Stomach (tissue), 9 donors: ENCODE results near the gene ERN1. TPM values are rescaled to one million over a fixed set of nuclear protein-coding genes. Genes with fewer than 3 reads are reported as not detected.
A peak's percentile ranks its signal among the peaks of the same experiment; 100 is the strongest.

Experiments used
- DNase-seq, 2 donors: peaks; one replicate each; pipeline versions ENCODE4 v3.0.0 to v3.0.0-alpha.2; 2013 to 2019
- H3K27ac ChIP-seq, 5 donors: fragments of 200-600 bp in 4 of 5; sonication (generic) in 4 of 5; one replicate each; pipeline ENCODE4 v1.5.1; 2013 to 2019; ENCODE audit warnings: mild to moderate bottlenecking in 1 of 5, moderate library complexity in 1 of 5
- H3K27me3 ChIP-seq, 3 donors: fragments of 200-600 bp; sonication (generic); one replicate each; pipeline ENCODE4 v1.5.1; 2017 to 2019; ENCODE audit warnings: mixed run types in 1 of 3
- H3K36me3 ChIP-seq, 4 donors: fragments of 200-600 bp; sonication (generic); 1 replicate in 3 of 4; 2 replicates in 1 of 4; pipeline ENCODE4 v1.5.1; 2016 to 2019
- H3K4me1 ChIP-seq, 4 donors: fragments of 200-600 bp; sonication (generic); one replicate each; pipeline ENCODE4 v1.5.1; 2016 to 2019
- H3K4me3 ChIP-seq, 4 donors: fragments of 200-600 bp; sonication (generic) in 3 of 4; one replicate each; pipeline ENCODE4 v1.5.1; 2016 to 2019; ENCODE audit warnings: mild to moderate bottlenecking in 1 of 4
- H3K9me3 ChIP-seq, 4 donors: fragments of 200-600 bp; sonication (generic); one replicate each; pipeline ENCODE4 v1.5.1; 2016 to 2019
- CTCF ChIP-seq, 7 experiments: fragments of 450-650 bp in 4 of 7; fragments of 200-600 bp in 3 of 7; sonication (generic) in 3 of 7; IDR thresholded peaks; one replicate each; pipeline ENCODE4 v1.5.1; 2016 to 2019; ENCODE audit warnings: antibody characterized with exemption in 7 of 7, control low read depth in 2 of 7, mild to moderate bottlenecking in 1 of 7
- EP300 ChIP-seq: sonication (generic); formaldehyde crosslinking; IDR thresholded peaks from one replicate; pipeline ENCODE4 v1.6.1; 2017; ENCODE audit warnings: antibody characterized with exemption
- POLR2A ChIP-seq, 4 donors: fragments of 450-650 bp; IDR thresholded peaks; one replicate each; pipeline ENCODE4 v1.6.1; 2016; ENCODE audit warnings: antibody characterized with exemption in 4 of 4, control low read depth in 2 of 4, mild to moderate bottlenecking in 1 of 4, moderate library complexity in 1 of 4
- POLR2AphosphoS5 ChIP-seq, 3 donors: sonication (generic); formaldehyde crosslinking; IDR thresholded peaks; one replicate each; pipeline ENCODE4 v1.6.1; 2016; ENCODE audit warnings: antibody characterized with exemption in 3 of 3
- WGBS, 5 donors: extraction: QIAGEN DNeasy Blood & Tissue Kit in 3 of 5; methylation state at CpG; one replicate each; pipeline versions ENCODE4 v1.1.5 to v1.1.7; 2013 to 2018; 5-methylcytosine and 5-hydroxymethylcytosine counted together
- intact Hi-C: fragments of 100-400 bp; cut with DNase I; formaldehyde crosslinking; loops from one replicate; pipeline ENCODE4 v1.15.1; 2023; ENCODE audit warnings: low total_unique reads
- polyA plus RNA-seq, 3 donors: library from polyadenylated mRNA; stranded (reverse); fragments of 200-250 nt; gene quantifications; one replicate each; pipeline ENCODE4 v1.2.3, GENCODE V29; 2013
- total RNA-seq, 5 donors: library from RNA; depleted of rRNA; stranded (reverse); fragments of >200 nt; gene quantifications; one replicate each; pipeline versions ENCODE4 v1.1.0 to v1.2.3, GENCODE V29; 2014 to 2016
- donor health status: healthy with polysubstance abuse.
- donor health status: Bipolar disorder and iron deficiency.
- donor health status: healthy.

The ERN1 gene
- total and polyA plus RNA-seq, 8 donors, result 4.1 to 76.4 (median 28.0) TPM

GRCh38 chr17:64003526-64004121 lies 126.3 kb downstream of the ERN1 start:
- peaks cover 0 to 16% (median 4%) of the 10 kb centered on the region in 4 donors for H3K36me3 ChIP-seq
- H3K27me3 ChIP-seq, result peaks cover 0 to 29% (median 7%) of the 10 kb centered on the region in 3 donors
- intact Hi-C loops, result no loop called here
- TF ChIP-seq POLR2A (IDR thresholded peaks at IDR 0.05) (no peak), POLR2AphosphoS5 (IDR thresholded peaks at IDR 0.05) (no peak), EP300 (no peak), CTCF (IDR thresholded peaks at IDR 0.05) (no peak)
- H3K4me3 ChIP-seq, result no peak overlapping the region
- H3K27ac ChIP-seq, result no peak overlapping the region
- H3K9me3 ChIP-seq, result no peaks in the 10 kb centered on the region
- H3K4me1 ChIP-seq, result peaks cover 2 to 40% (median 30%) of the 10 kb centered on the region in 4 donors
- no peak for DNase-seq
- whole genome bisulfite sequencing, 5 donors, result 85 to 93% (median 91%) methylated on average over 13 of the region's 13 CpGs

GRCh38 chr17:64002658-64003525 lies 127.1 kb downstream of the ERN1 start:
- 91 to 94% (median 92%) methylated on average over 20 to 22 of the region's 22 CpGs for WGBS, 5 donors
- no peaks in the 10 kb centered on the region for H3K9me3 ChIP-seq
- H3K4me3 ChIP-seq, result no peak overlapping the region
- peaks cover 0 to 36% (median 14%) of the 10 kb centered on the region in 3 donors for H3K27me3 ChIP-seq
- no peak for DNase-seq
- peaks cover 10 to 40% (median 34%) of the 10 kb centered on the region in 4 donors for H3K4me1 ChIP-seq
- TF ChIP-seq POLR2A (IDR thresholded peaks at IDR 0.05), result no peak
- TF ChIP-seq CTCF (IDR thresholded peaks at IDR 0.05), result no peak
- no peak for TF ChIP-seq EP300
- no peak for TF ChIP-seq POLR2AphosphoS5 (IDR thresholded peaks at IDR 0.05)
- H3K36me3 ChIP-seq, result peaks cover 0 to 16% (median 4%) of the 10 kb centered on the region in 4 donors
- intact Hi-C loops, result no loop called here
- peak overlapping the region in 2 of 5 donors; percentile 43 to 76 for H3K27ac ChIP-seq

- peaks cover 0 to 16% (median 4%) of the 10 kb centered on the region in 4 donors for H3K36me3 ChIP-seq
- peak in 1 of 2 donors; percentile 81 for DNase-seq
- intact Hi-C loops, result no loop called here
- H3K27me3 ChIP-seq, result peaks cover 0 to 46% (median 19%) of the 10 kb centered on the region in 3 donors
- H3K4me3 ChIP-seq, result no peak overlapping the region
- TF ChIP-seq CTCF (IDR thresholded peaks at IDR 0.05) (no peak), POLR2AphosphoS5 (IDR thresholded peaks at IDR 0.05) (peak in 1 of 3 donors; percentile 13)
- H3K9me3 ChIP-seq, result no peaks in the 10 kb centered on the region
- WGBS, 5 donors, result 72 to 81% (median 77%) methylated on average over 13 to 14 of the region's 14 CpGs
- peaks cover 16 to 37% (median 33%) of the 10 kb centered on the region in 4 donors for H3K4me1 ChIP-seq
- H3K27ac ChIP-seq, result peak overlapping the region in 4 of 5 donors; percentile 39 to 76 (median 50)
Measured at GRCh38 chr17:64001763-64002529, 128.0 kb downstream of the ERN1 start.

GRCh38 chr17:64001091-64001579 lies 128.8 kb downstream of the ERN1 start:
- peak in 1 of 2 donors; percentile 10 for DNase-seq

More at GRCh38 chr17:64001091-64001579, 128.8 kb downstream of the ERN1 start:
- WGBS, 5 donors, result 74 to 96% (median 84%) methylated on average over 5 to 7 of the region's 7 CpGs
- H3K27me3 ChIP-seq, result peaks cover 0 to 52% (median 19%) of the 10 kb centered on the region in 3 donors
- peak overlapping the region in 3 of 5 donors; percentile 25 to 76 (median 43) for H3K27ac ChIP-seq
- no peak for TF ChIP-seq POLR2AphosphoS5 (IDR thresholded peaks at IDR 0.05)
- no peak for TF ChIP-seq POLR2A (IDR thresholded peaks at IDR 0.05)
- no peak for TF ChIP-seq EP300
- TF ChIP-seq CTCF (IDR thresholded peaks at IDR 0.05), result no peak
- intact Hi-C loops, result no loop called here
- H3K36me3 ChIP-seq, result peaks cover 0 to 16% (median 4%) of the 10 kb centered on the region in 4 donors
- no peak overlapping the region for H3K4me3 ChIP-seq
- H3K4me1 ChIP-seq, result peaks cover 16 to 34% (median 30%) of the 10 kb centered on the region in 4 donors
- no peaks in the 10 kb centered on the region for H3K9me3 ChIP-seq
